ENCODE data around the gene HPCAL1.

- TF ChIP-seq CTCF (conservative IDR thresholded peaks at IDR 0.05; ENCODE audit: low read depth, low read length) (no peak), EZH2 (IDR thresholded peaks at IDR 0.05; ENCODE audit: low read length, unreplicated experiment) (no peak)
Measured at GRCh38 chr2:10372862-10373240, 70.1 kb downstream of the HPCAL1 start.
